Right atrium auricular region (tissue), 2 donors: ENCODE measurements around the gene ST3GAL4. TPM values are rescaled to one million over a fixed set of nuclear protein-coding genes. Genes with fewer than 3 reads are reported as not detected.
"Not testable (repeated sequence)": the region's sequence is repeated elsewhere in the genome, so short reads cannot be mapped to it uniquely, and the experiment has no call there.

Experiments used
- DNase-seq: peaks from one replicate; pipeline ENCODE4 v3.0.0-alpha.2; 2019; ENCODE audit warnings: low spot score
- H3K27ac ChIP-seq, 2 donors: fragments of 200-600 bp; sonication (generic); 1 replicate in 1 of 2; 2 replicates in 1 of 2; pipeline ENCODE4 v1.5.1; 2016 to 2019
- H3K27me3 ChIP-seq, 2 donors: fragments of 200-600 bp; sonication (generic); one replicate each; pipeline versions ENCODE4 v1.5.1 to v1.6.0; 2017 to 2019
- H3K36me3 ChIP-seq: fragments of 200-600 bp; sonication (generic); one replicate; pipeline ENCODE4 v1.5.1; 2016
- H3K4me1 ChIP-seq, 2 donors: fragments of 200-600 bp; sonication (generic); one replicate each; pipeline versions ENCODE4 v1.5.1 to v1.6.0; 2017 to 2019
- H3K4me3 ChIP-seq, 2 donors: fragments of 200-600 bp; sonication (generic); 1 replicate in 1 of 2; 2 replicates in 1 of 2; pipeline ENCODE4 v1.5.1; 2017 to 2019; ENCODE audit warnings: mild to moderate bottlenecking in 1 of 2, moderate library complexity in 1 of 2
- H3K9me3 ChIP-seq, 2 donors: fragments of 200-600 bp; sonication (generic); one replicate each; pipeline ENCODE4 v1.5.1; 2019
- CTCF ChIP-seq, 2 donors: fragments of 200-600 bp; sonication (generic); IDR thresholded peaks; one replicate each; pipeline ENCODE4 v1.5.1; 2019; ENCODE audit warnings: antibody characterized with exemption in 2 of 2
- total RNA-seq, 2 donors: library from RNA; depleted of rRNA; stranded (reverse); fragments of >200 nt; gene quantifications; one replicate each; pipeline ENCODE4 v1.1.0, GENCODE V29; 2016

Gene ST3GAL4
- total RNA-seq, 2 donors from 2014 or later = 67.5 to 103 TPM

GRCh38 chr11:126366064-126366822, 10.8 kb downstream of the ST3GAL4 start:
- no peak overlapping the region for H3K4me3 ChIP-seq
- DNase-seq = no peak
- H3K27ac ChIP-seq = peak overlapping the region; percentile 80 to 83
- no peak for TF ChIP-seq CTCF (IDR thresholded peaks at IDR 0.05)
- no peaks in the 10 kb centered on the region for H3K36me3 ChIP-seq
- H3K9me3 ChIP-seq = no peaks in the 10 kb centered on the region
- H3K4me1 ChIP-seq = peaks cover 0 to 76% of the 10 kb centered on the region in 2 donors
- H3K27me3 ChIP-seq = no peaks in the 10 kb centered on the region

- TF ChIP-seq CTCF (IDR thresholded peaks at IDR 0.05) = peak in 1 of 2 donors; percentile 50
- not testable (repeated sequence) for H3K4me3 ChIP-seq, H3K27me3 ChIP-seq, H3K9me3 ChIP-seq, DNase-seq, H3K36me3 ChIP-seq
- peaks cover 0 to 69% of the 10 kb centered on the region in 2 donors for H3K4me1 ChIP-seq
- H3K27ac ChIP-seq = peak overlapping the region; percentile 80 to 83
Observed at GRCh38 chr11:126366823-126367654, 11.6 kb downstream of the ST3GAL4 start.

GRCh38 chr11:126367806-126368205, 12.3 kb downstream of the ST3GAL4 start:
- H3K9me3 ChIP-seq, H3K36me3 ChIP-seq, H3K27me3 ChIP-seq, H3K4me3 ChIP-seq, DNase-seq: not testable (repeated sequence)
- peaks cover 0 to 66% of the 10 kb centered on the region in 2 donors for H3K4me1 ChIP-seq
- peak overlapping the region; percentile 80 to 83 for H3K27ac ChIP-seq

- Histone ChIP-seq H3K27ac (peak overlapping the region; percentile 80 to 83), H3K4me1 (peaks cover 0 to 66% of the 10 kb centered on the region in 2 donors)
- not testable (repeated sequence) for H3K36me3 ChIP-seq, H3K4me3 ChIP-seq, DNase-seq, H3K27me3 ChIP-seq, H3K9me3 ChIP-seq
- peak in 1 of 2 donors; percentile 18 for TF ChIP-seq CTCF (IDR thresholded peaks at IDR 0.05)
Observed at GRCh38 chr11:126368336-126369119, 13.0 kb downstream of the ST3GAL4 start.

GRCh38 chr11:126370016-126370415, 14.5 kb downstream of the ST3GAL4 start:
- Histone ChIP-seq H3K4me1 (peaks cover 0 to 72% of the 10 kb centered on the region in 2 donors), H3K9me3 (no peaks in the 10 kb centered on the region), H3K4me3 (no peak overlapping the region), H3K27me3 (no peaks in the 10 kb centered on the region), H3K36me3 (no peaks in the 10 kb centered on the region), H3K27ac (peak overlapping the region in 1 of 2 donors; percentile 46)
- no peak for TF ChIP-seq CTCF (IDR thresholded peaks at IDR 0.05)
- DNase-seq = no peak
